ENCODE data around the gene PTPRK.

PTPRK gene

DNA sequence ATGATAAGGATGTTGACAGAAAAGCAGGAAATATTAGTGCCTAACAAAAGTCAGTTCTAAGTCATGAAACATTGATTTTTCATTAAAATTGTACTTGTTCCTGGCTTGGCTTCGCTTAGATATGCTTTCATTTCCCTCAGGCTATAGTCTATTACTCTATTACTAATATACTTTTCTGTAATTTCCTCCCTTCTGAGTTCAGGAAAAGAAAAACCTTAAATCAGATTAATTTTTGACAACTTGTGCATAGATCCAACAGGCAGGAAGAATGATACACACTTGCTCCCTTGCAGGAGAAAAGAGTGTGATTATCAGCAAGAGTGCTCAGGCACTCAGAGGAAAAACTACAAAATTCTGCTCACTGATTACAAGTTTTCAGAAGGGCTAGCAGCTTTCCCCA lies 474.4 kb downstream of the PTPRK start:
- Histone ChIP-seq H3K79me2 (ENCODE audit: low read length) (no peaks in the 10 kb centered on the region), H3K4me3 (ENCODE audit: low read length) (no peak overlapping the region), H3K27ac (ENCODE audit: low read length) (no peak overlapping the region), H3K36me3 (replicated peaks; ENCODE audit: low read depth, low read length) (no peaks in the 10 kb centered on the region), H3K4me2 (ENCODE audit: low read length) (no peak overlapping the region), H3K9me3 (ENCODE audit: insufficient read depth, low read length) (no peaks in the 10 kb centered on the region), H3K4me1 (ENCODE audit: low read length) (no peaks in the 10 kb centered on the region), H3K27me3 (ENCODE audit: low read depth, low read length) (no peaks in the 10 kb centered on the region), H4K20me1 (ENCODE audit: insufficient read depth, low read length) (no peaks in the 10 kb centered on the region), H3K9ac (ENCODE audit: low read length) (no peak overlapping the region), H2AFZ (ENCODE audit: low read depth, low read length) (no peak overlapping the region)
- TF ChIP-seq EZH2phosphoT487 (IDR thresholded peaks at IDR 0.05; ENCODE audit: low read depth) = no peak
- TF ChIP-seq, protein P1, sequence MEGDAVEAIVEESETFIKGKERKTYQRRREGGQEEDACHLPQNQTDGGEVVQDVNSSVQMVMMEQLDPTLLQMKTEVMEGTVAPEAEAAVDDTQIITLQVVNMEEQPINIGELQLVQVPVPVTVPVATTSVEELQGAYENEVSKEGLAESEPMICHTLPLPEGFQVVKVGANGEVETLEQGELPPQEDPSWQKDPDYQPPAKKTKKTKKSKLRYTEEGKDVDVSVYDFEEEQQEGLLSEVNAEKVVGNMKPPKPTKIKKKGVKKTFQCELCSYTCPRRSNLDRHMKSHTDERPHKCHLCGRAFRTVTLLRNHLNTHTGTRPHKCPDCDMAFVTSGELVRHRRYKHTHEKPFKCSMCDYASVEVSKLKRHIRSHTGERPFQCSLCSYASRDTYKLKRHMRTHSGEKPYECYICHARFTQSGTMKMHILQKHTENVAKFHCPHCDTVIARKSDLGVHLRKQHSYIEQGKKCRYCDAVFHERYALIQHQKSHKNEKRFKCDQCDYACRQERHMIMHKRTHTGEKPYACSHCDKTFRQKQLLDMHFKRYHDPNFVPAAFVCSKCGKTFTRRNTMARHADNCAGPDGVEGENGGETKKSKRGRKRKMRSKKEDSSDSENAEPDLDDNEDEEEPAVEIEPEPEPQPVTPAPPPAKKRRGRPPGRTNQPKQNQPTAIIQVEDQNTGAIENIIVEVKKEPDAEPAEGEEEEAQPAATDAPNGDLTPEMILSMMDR (IDR thresholded peaks at IDR 0.05; ENCODE audit: low read depth, low read length) = no peak

DNA sequence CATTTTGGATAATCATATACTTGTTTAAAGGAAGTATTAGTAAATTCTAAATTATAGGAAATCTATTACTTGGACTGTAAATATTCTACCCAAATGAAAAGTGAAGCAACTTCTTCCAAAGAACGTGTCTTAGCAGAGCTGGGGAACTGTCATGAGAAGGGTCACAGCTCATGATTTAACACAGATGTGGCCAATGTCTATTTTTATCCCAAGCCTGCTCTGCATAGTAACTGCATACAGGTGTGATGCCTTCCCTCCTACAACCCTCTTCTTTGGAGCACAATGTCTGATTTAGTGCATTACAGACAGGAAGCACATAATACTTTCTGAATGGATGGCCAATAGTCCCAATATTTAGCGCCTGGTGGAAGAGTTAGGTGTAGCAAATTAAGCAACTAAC lies 480.9 kb downstream of the PTPRK start:
- Histone ChIP-seq H3K4me2 (ENCODE audit: low read length) (no peak overlapping the region), H4K20me1 (ENCODE audit: insufficient read depth, low read length) (no peaks in the 10 kb centered on the region), H3K4me3 (ENCODE audit: low read length) (no peak overlapping the region), H3K4me1 (ENCODE audit: low read length) (no peaks in the 10 kb centered on the region), H3K79me2 (ENCODE audit: low read length) (no peaks in the 10 kb centered on the region), H3K27ac (ENCODE audit: low read length) (no peak overlapping the region), H2AFZ (ENCODE audit: low read depth, low read length) (no peak overlapping the region), H3K9ac (ENCODE audit: low read length) (no peak overlapping the region), H3K27me3 (ENCODE audit: low read depth, low read length) (no peaks in the 10 kb centered on the region), H3K9me3 (ENCODE audit: insufficient read depth, low read length) (no peaks in the 10 kb centered on the region), H3K36me3 (replicated peaks; ENCODE audit: low read depth, low read length) (no peaks in the 10 kb centered on the region)
- no peak for TF ChIP-seq EZH2phosphoT487 (IDR thresholded peaks at IDR 0.05; ENCODE audit: low read depth)
- TF ChIP-seq, protein P1 (IDR thresholded peaks at IDR 0.05; ENCODE audit: low read depth, low read length) = no peak

- Histone ChIP-seq H3K4me3 (ENCODE audit: low read length) (no peak overlapping the region), H3K4me2 (ENCODE audit: low read length) (no peak overlapping the region), H3K27me3 (ENCODE audit: low read depth, low read length) (no peaks in the 10 kb centered on the region), H3K9me3 (ENCODE audit: insufficient read depth, low read length) (no peaks in the 10 kb centered on the region), H3K79me2 (ENCODE audit: low read length) (no peaks in the 10 kb centered on the region), H4K20me1 (ENCODE audit: insufficient read depth, low read length) (no peaks in the 10 kb centered on the region), H2AFZ (ENCODE audit: low read depth, low read length) (no peak overlapping the region), H3K27ac (ENCODE audit: low read length) (no peak overlapping the region), H3K4me1 (ENCODE audit: low read length) (no peaks in the 10 kb centered on the region), H3K36me3 (replicated peaks; ENCODE audit: low read depth, low read length) (no peaks in the 10 kb centered on the region), H3K9ac (ENCODE audit: low read length) (no peak overlapping the region)
- TF ChIP-seq, protein P1 (IDR thresholded peaks at IDR 0.05; ENCODE audit: low read depth, low read length) = no peak
- TF ChIP-seq EZH2phosphoT487 (IDR thresholded peaks at IDR 0.05; ENCODE audit: low read depth) = no peak
Observed at GRCh38 chr6:128036808-128037570, 483.4 kb downstream of the PTPRK start.

GRCh38 chr6:128033156-128033555 lies 487.2 kb downstream of the PTPRK start:
- Histone ChIP-seq H3K79me2 (ENCODE audit: low read length) (no peaks in the 10 kb centered on the region), H3K27me3 (ENCODE audit: low read depth, low read length) (no peaks in the 10 kb centered on the region)

More at GRCh38 chr6:128033156-128033555, 487.2 kb downstream of the PTPRK start:
- no peak overlapping the region for H2AFZ ChIP-seq (ENCODE audit: low read depth, low read length)
- no peaks in the 10 kb centered on the region for H3K4me1 ChIP-seq (ENCODE audit: low read length)
- no peak overlapping the region for H3K27ac ChIP-seq (ENCODE audit: low read length)
- TF ChIP-seq, protein P1 (IDR thresholded peaks at IDR 0.05; ENCODE audit: low read depth, low read length) = no peak
- TF ChIP-seq EZH2phosphoT487 (IDR thresholded peaks at IDR 0.05; ENCODE audit: low read depth) = no peak
- H3K4me3 ChIP-seq (ENCODE audit: low read length) = no peak overlapping the region
- no peaks in the 10 kb centered on the region for H4K20me1 ChIP-seq (ENCODE audit: insufficient read depth, low read length)
- no peaks in the 10 kb centered on the region for H3K36me3 ChIP-seq (replicated peaks; ENCODE audit: low read depth, low read length)
- no peaks in the 10 kb centered on the region for H3K9me3 ChIP-seq (ENCODE audit: insufficient read depth, low read length)
- H3K9ac ChIP-seq (ENCODE audit: low read length) = no peak overlapping the region
- no peak overlapping the region for H3K4me2 ChIP-seq (ENCODE audit: low read length)

All from OCI-LY3 (cell line).